ENCODE data around the gene FAM200B. TPM values are rescaled to one million over a fixed set of nuclear protein-coding genes. Genes with fewer than 3 reads are reported as not detected.
A peak's percentile ranks its signal among the peaks of the same experiment; 100 is the strongest.
"Not testable (repeated sequence)": the region's sequence is repeated elsewhere in the genome, so short reads cannot be mapped to it uniquely, and the experiment has no call there.

The FAM200B gene
- total RNA-seq, 1 donor from 2014 or later: 34.9 TPM

GRCh38 chr4:15719506-15719905 is 37.9 kb downstream of the FAM200B start:
- TF ChIP-seq CTCF (IDR thresholded peaks at IDR 0.05): no peak
- Histone ChIP-seq H3K4me1 (peaks cover 0 to 13% of the 10 kb centered on the region in 2 donors), H3K36me3 (no peaks in the 10 kb centered on the region), H3K27ac (no peak overlapping the region), H3K4me3 (no peak overlapping the region), H3K9me3 (no peaks in the 10 kb centered on the region), H3K27me3 (no peaks in the 10 kb centered on the region)
- DNase-seq (ENCODE audit: low spot score in 2 of 2): peak in 1 of 2 donors; percentile 55
- intact Hi-C loops (cut with DNase I): no loop called here

- TF ChIP-seq CTCF (IDR thresholded peaks at IDR 0.05): no peak
- Histone ChIP-seq H3K27ac (no peak overlapping the region), H3K4me3 (no peak overlapping the region), H3K4me1 (peaks cover 0 to 13% of the 10 kb centered on the region in 2 donors), H3K36me3 (no peaks in the 10 kb centered on the region), H3K9me3 (no peaks in the 10 kb centered on the region), H3K27me3 (no peaks in the 10 kb centered on the region)
- intact Hi-C loops (cut with DNase I): no loop called here
- DNase-seq (ENCODE audit: low spot score in 2 of 2): no peak
These were observed 39.2 kb downstream of the FAM200B start for GRCh38 chr4:15720851-15721250.

GRCh38 chr4:15725608-15726007 is 44.0 kb downstream of the FAM200B start:
- H3K27me3 ChIP-seq: no peaks in the 10 kb centered on the region
- DNase-seq (ENCODE audit: low spot score in 2 of 2): no peak
- H3K27ac ChIP-seq: no peak overlapping the region
- intact Hi-C loops (cut with DNase I): loop anchor here (5.0 kb wide), 1 partner anchor 232 kb away; no protein-coding TSS in a partner anchor
- H3K4me1 ChIP-seq: no peaks in the 10 kb centered on the region
- H3K9me3 ChIP-seq: no peaks in the 10 kb centered on the region
- no peak for TF ChIP-seq CTCF (IDR thresholded peaks at IDR 0.05)
- H3K36me3 ChIP-seq: no peaks in the 10 kb centered on the region
- H3K4me3 ChIP-seq: no peak overlapping the region

GRCh38 chr4:15729910-15730533 is 48.4 kb downstream of the FAM200B start:
- Histone ChIP-seq H3K9me3 (no peaks in the 10 kb centered on the region), H3K27ac (no peak overlapping the region), H3K4me3 (no peak overlapping the region), H3K4me1 (no peaks in the 10 kb centered on the region), H3K36me3 (no peaks in the 10 kb centered on the region), H3K27me3 (no peaks in the 10 kb centered on the region)
- TF ChIP-seq CTCF (IDR thresholded peaks at IDR 0.05): peak; percentile 51 to 80 (median 79)
- no peak for DNase-seq (ENCODE audit: low spot score in 2 of 2)
- intact Hi-C loops (cut with DNase I): loop anchor here (5.0 kb wide), 1 partner anchor 227 kb away; no protein-coding TSS in a partner anchor

- H3K4me1 ChIP-seq; DNase-seq (ENCODE audit: low spot score in 2 of 2); H3K27me3 ChIP-seq; H3K9me3 ChIP-seq; intact Hi-C loops (cut with DNase I); H3K4me3 ChIP-seq; H3K27ac ChIP-seq; H3K36me3 ChIP-seq: not testable (repeated sequence)
These were observed 51.4 kb downstream of the FAM200B start for GRCh38 chr4:15733061-15733460.

GRCh38 chr4:15735536-15735935 is 53.9 kb downstream of the FAM200B start:
- Histone ChIP-seq H3K4me1 (peaks cover 0 to 4% of the 10 kb centered on the region in 2 donors), H3K36me3 (no peaks in the 10 kb centered on the region), H3K4me3 (no peak overlapping the region), H3K9me3 (no peaks in the 10 kb centered on the region), H3K27me3 (no peaks in the 10 kb centered on the region), H3K27ac (no peak overlapping the region)
- no peak for TF ChIP-seq CTCF (IDR thresholded peaks at IDR 0.05)
- intact Hi-C loops (cut with DNase I): no loop called here
- no peak for DNase-seq (ENCODE audit: low spot score in 2 of 2)

All from ascending aorta (tissue), 2 donors.